GM19239 (cell line): ENCODE measurements around the gene NARF.

Experiments used
- DNase-seq: peaks from one replicate; pipeline ENCODE4 v3.0.0; 2011; ENCODE audit warnings: low spot score; ENCODE audit not compliant: insufficient read length
- FAIRE-seq: peaks from 2 replicates; lab custom pipeline; 2011; peaks lifted over from hg19 to GRCh38; lab: Jason Lieb, UNC

NARF gene

GRCh38 chr17:82432017-82432416 lies 26.5 kb upstream of the NARF start:
- no peak for FAIRE-seq
- DNase-seq, result no peak

DNA sequence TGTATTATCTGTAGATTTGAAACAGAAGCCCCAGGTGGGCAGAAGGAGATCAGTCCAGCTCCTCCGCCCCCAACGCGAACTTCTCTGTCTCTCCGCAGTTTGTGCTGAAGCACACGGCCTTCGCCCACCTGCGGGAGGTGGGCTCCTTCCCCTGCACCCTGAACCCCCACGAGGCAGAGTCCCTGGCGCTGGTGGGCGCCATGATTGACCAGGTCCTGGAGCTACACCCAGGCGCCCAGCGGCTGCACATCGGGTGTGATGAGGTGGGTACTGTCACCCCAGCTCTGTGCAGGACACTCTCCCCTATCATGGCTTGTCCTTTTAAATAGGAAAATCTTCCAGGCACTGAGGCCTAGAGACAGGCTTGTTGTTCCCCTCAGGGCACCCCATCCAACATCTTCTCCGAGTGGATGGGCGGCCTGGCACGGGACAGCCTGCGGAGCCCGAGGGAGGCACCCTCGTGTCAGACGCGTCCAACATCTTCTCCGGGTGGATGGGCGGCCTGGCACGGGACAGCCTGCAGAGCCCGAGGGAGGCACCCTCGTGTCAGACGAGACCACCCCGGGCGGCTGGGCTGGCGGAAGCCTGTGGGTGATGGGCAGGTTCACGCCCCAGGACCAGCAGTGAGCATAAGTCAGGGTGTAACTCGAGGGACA lies 24.9 kb upstream of the NARF start:
- no peak for DNase-seq
- no peak for FAIRE-seq

DNA sequence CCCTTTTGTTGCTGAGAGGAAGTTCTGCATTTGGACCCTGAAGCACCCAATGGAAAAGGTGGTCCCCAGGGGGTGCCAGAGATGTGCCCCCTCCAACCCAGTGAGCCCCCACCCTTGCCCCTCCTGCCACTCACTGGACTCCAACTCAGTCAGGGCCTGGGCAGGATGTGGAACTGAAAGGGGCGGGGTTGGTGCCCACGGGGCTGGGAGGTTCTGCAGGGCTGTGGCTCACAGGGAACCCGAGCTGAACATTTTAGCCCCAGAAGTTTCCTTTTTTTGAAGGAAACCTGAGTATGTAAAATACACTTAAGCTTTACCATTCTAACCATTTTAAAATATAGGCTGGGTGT lies 24.4 kb upstream of the NARF start:
- DNase-seq (no peak), FAIRE-seq (peak; percentile 75)

GRCh38 chr17:82435103-82435502 lies 23.4 kb upstream of the NARF start:
- DNase-seq (no peak), FAIRE-seq (no peak)

- no peak for FAIRE-seq
- no peak for DNase-seq
Observed at GRCh38 chr17:82435601-82436583, 22.6 kb upstream of the NARF start.

GRCh38 chr17:82436601-82437324 lies 21.8 kb upstream of the NARF start:
- FAIRE-seq (no peak), DNase-seq (no peak)

DNA sequence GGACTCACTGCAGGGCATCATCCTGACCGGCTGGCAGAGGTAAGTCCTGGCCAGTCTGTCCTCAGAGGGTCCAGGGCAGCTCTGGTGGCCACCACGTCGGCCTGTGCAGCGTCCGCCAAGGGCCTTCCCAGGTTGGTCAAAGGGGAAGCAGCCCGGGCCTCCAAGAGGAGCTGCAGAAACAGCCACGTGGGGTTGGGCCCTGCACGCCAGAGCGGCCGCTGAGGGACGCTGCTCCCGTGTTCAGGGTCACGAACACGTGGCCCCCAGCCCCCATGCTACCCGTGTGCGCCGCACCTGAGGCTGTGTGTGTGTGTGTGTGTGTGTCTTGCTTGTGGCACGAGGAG lies 21.2 kb upstream of the NARF start:
- DNase-seq (no peak), FAIRE-seq (no peak)

DNA sequence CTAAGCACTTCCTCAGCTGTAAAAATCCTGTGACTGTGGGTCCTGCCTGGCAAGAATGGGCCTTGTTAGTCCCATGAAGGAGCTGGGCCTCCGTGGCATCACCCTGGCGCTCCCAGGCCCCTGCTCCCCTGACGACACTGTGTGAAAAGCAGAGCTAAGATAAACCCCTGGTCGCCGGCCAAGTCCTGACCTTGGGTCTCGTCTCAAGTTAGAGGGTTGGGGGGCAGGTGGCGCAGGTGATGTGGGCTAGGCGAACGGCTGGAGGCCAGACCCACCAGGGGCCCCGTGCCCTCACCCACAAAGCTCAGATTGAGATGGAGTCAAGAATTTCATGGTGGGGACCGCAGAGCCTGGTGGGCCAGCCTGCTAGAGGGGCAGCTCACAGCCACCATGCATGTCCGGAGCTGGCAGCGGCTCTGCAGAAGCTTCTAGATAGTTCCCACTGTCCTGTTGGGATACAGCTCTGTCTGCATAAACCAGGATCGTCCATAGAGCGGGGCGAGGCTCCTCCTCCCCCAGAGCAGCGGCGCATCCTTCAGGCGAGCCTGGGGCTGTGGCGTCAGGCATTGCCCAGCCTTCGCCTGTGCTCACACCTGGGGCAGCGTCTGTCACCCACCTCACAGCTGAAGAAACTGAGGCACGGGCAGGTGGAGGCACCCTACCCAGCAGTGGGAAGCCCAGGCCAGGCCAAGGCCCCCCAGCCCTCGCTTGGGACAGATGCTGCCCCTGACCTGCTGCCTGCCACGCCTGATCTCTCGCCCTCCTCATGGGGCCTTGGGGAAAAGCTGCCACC lies 19.9 kb upstream of the NARF start:
- no peak for DNase-seq
- FAIRE-seq, result no peak

- FAIRE-seq, result no peak
- DNase-seq, result no peak
Observed at GRCh38 chr17:82439194-82439828, 19.2 kb upstream of the NARF start.

DNA sequence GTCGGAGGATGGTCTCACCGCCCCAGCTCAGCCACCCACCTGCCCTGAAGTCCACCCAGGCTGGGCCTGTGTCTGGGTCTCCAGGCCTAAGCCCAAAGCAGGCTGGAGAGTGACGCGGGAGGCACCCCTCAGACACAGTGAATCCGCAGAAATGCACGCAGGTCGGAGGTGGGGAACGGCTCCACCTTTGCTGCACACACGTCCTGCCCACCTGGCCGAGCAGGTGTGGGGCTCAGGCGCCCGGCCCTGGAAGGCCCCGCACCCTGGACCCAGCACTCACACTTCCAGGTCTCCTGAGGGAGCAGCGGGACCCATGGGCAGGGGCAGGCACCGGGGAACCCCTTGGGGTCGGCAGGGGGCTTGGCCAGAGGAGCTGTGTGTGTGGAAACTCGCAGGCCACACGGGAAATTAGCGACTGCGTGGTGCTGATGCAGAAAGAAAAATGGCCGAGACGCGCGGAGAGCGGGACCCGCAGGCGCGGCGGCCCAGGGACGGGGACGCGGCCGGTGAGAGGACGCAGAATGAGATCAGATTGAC lies 18.6 kb upstream of the NARF start:
- no peak for DNase-seq
- no peak for FAIRE-seq

DNA sequence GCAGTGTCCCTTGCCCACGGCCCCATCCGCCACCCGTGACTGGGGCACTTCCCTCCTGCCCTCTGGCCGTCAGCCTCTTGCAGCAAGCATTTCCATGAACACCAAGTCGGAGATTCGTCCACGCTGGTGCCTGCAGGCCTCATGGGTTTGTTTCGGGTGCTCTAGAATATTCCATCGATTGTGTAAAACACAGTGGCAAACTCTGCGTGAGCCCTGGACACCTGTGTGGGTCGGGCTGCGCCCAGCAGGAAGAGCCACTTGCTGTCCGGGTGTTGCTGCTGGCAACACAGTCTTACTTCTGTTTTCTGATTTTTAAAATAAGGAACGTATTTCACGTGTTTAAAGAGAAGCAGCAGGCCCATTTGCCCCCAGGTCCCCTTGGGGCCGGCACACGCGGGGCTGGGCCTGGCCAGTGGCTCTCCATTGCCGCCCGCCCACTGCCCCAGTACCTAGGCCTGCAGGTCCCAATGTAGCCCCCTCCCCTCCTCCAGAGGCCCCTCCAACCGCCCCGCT lies 18.0 kb upstream of the NARF start:
- DNase-seq, result no peak
- no peak for FAIRE-seq

GRCh38 chr17:82440991-82441627 lies 17.4 kb upstream of the NARF start:
- no peak for FAIRE-seq
- no peak for DNase-seq

- no peak for FAIRE-seq
Observed at GRCh38 chr17:82441691-82442487, 16.7 kb upstream of the NARF start.

GRCh38 chr17:82442643-82443464 lies 15.7 kb upstream of the NARF start:
- FAIRE-seq, result no peak
- no peak for DNase-seq

More at GRCh38 chr17:82441691-82442487, 16.7 kb upstream of the NARF start:
- no peak for DNase-seq

DNA sequence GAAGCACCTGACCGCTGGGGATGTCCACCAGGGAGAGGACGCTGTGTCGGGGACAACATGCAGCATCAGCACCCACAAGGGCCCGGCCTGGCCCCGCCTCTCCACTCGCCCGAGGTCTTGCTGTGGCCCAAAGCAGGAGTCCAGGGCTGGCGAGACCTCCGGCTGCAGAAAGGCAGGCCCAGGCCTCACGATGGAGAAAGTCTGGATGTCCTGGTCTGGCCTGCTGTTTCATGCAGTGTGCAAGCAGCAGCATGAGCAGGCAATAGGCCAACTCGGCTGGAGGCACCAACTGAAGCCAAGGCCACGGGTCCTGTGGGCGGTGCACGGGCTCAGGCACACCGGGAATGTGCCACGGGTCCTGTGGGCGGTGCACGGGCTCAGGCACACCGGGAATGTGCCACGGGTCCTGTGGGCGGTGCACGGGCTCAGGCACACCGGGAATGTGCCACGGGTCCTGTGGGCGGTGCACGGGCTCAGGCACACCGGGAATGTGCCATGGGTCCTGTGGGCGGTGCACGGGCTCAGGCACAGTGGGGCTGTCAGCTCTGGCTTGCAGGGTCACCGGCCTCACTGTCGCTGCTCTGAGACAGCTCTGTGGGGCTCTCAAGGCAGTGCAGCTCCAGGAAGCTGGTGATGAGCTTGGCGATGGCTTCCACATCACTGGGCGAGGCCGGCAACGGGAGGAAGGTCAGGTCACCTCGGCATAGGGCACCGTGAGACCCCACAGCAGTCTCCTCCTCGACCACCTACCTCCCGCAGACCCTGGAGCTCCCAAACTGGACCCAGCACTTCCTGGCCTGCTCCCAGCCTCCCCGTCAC lies 14.9 kb upstream of the NARF start:
- DNase-seq (no peak), FAIRE-seq (no peak)

DNA sequence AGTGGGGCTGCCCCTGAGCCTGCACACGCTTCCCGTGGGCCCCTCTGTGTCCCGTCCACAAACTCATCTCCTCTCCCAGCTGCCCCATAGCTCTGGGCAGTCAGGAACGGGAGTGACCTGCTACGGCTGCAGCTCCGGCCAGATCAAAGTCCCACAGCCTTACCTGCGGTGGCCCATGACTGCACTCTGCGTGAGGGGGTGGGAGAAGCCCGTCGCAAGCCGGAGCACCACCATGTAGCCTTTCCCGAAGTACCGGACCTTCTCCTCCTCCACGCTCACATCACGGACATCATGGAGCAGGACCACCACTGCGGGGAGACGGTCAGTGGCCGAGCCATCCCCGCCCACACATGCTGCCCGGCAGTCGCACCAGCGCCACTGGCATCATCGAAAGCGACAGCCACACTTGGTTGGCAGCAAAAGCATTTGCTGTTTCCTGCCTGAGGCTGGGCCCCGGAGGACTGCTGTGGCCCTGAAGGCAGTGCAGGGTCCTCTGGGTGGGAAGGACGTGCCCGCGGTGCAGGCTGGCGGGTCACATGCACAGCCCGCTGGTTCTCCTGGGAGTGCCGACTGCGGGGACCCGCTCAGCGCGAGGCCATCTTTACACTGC lies 14.2 kb upstream of the NARF start:
- FAIRE-seq (no peak), DNase-seq (no peak)
